ENCODE results near the gene TMEM184B. TPM values are rescaled to one million over a fixed set of nuclear protein-coding genes. Genes with fewer than 3 reads are reported as not detected.
"Not testable (repeated sequence)": the region's sequence is repeated elsewhere in the genome, so short reads cannot be mapped to it uniquely, and the experiment has no call there.

The TMEM184B gene
- polyA plus RNA-seq, 1 experiment: 36.8 TPM

DNA sequence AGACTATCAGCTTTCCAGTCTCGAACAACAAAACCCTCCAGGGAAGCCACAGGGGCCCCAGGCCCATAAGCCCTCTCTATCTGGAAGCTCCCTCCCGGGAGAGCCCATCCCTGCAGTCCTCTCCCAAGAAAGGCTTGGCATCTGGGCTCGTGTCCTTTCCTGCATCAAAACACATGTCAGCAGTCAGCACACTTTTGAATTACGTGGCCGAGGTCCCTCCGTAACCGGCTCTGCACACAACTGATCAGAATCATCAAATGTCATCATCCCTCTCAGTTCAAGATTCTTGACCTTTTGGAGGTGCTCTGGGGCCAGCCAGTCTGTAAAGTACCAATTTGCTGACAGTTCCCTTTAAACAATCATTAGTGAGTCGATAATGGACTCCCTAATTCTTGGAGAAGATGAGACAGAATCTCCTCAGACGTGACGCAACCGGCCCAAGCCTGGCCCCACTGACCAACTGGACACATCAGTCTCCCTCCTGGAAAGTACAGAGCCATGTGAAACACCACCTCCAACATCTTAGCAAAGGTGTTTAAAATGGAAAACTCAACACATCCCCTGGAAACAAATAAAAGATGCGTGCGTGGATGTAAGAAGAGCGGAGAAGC lies 37.5 kb downstream of the TMEM184B start:
- ChIA-PET POLR2A (no interaction called here), CTCF (no interaction called here)
- Histone ChIP-seq H3K27ac (ENCODE audit: low read depth, low read length) (no peak overlapping the region), H3K9me3 (ENCODE audit: control insufficient read depth, insufficient read depth, low read length) (no peaks in the 10 kb centered on the region; the same call in 1 of the 2 replicates), H3K4me3 (ENCODE audit: low read depth, low read length) (no peak overlapping the region), H3K27me3 (ENCODE audit: control insufficient read depth, insufficient read depth, low read length) (no peaks in the 10 kb centered on the region)
- no peak for DNase-seq (ENCODE audit: low read depth, low spot score)
- TF ChIP-seq, protein P1, sequence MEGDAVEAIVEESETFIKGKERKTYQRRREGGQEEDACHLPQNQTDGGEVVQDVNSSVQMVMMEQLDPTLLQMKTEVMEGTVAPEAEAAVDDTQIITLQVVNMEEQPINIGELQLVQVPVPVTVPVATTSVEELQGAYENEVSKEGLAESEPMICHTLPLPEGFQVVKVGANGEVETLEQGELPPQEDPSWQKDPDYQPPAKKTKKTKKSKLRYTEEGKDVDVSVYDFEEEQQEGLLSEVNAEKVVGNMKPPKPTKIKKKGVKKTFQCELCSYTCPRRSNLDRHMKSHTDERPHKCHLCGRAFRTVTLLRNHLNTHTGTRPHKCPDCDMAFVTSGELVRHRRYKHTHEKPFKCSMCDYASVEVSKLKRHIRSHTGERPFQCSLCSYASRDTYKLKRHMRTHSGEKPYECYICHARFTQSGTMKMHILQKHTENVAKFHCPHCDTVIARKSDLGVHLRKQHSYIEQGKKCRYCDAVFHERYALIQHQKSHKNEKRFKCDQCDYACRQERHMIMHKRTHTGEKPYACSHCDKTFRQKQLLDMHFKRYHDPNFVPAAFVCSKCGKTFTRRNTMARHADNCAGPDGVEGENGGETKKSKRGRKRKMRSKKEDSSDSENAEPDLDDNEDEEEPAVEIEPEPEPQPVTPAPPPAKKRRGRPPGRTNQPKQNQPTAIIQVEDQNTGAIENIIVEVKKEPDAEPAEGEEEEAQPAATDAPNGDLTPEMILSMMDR (IDR thresholded peaks at IDR 0.05; ENCODE audit: low read depth, low read length): no peak

DNA sequence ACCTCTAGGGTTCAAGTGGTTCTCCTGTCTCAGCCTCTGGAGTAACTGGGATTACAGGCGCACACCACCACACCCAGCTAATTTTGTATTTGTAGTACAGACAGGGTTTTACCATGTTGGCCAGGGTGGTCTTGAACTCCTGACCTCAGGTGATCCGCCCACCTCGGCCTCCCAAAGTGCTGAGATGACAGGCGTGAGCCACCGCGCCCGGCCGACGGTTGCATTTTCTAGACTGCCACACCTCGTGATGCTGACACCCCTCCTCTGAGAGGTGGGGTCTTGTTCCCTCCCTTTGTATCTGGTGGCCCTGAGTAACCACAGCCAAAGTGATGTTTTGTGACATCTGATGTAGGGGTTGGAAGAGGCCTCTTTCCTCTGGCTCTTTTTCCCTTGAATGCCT lies 39.0 kb downstream of the TMEM184B start:
- DNase-seq (ENCODE audit: low read depth, low spot score); H3K27me3 ChIP-seq (ENCODE audit: control insufficient read depth, insufficient read depth, low read length); H3K4me3 ChIP-seq (ENCODE audit: low read depth, low read length); H3K9me3 ChIP-seq (ENCODE audit: control insufficient read depth, insufficient read depth, low read length); H3K27ac ChIP-seq (ENCODE audit: low read depth, low read length); CTCF ChIA-PET: not testable (repeated sequence)
- POLR2A ChIA-PET: interaction anchor here (0.9 kb wide), 1 partner anchor 12 kb away, joined by 3 read pairs; no protein-coding TSS in a partner anchor

DNA sequence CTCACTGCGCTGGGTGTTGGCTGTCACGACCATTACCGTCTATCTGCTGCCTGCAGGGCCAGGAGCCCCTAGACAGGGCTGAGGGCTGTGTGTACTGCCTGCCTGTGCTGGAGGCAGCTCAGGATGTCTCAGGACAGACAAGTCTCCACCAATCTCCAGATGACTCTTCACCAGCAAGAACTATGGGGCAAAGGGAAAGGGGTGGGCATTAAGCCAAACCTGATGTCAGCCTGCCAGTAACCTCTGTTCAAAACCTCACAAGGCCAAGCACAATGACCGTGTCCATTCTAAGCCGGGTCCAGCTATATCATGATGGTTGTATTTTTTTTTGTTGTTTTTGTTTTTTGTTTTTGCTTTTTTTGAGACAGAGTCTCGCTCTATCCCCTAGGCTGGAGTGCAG lies 39.4 kb downstream of the TMEM184B start:
- no peaks in the 10 kb centered on the region for H3K27me3 ChIP-seq (ENCODE audit: control insufficient read depth, insufficient read depth, low read length)
- ChIA-PET POLR2A (interaction anchor here (0.9 kb wide), 1 partner anchor 11 kb away, joined by 3 read pairs; no protein-coding TSS in a partner anchor), CTCF (no interaction called here)
- TF ChIP-seq, protein P1 (IDR thresholded peaks at IDR 0.05; ENCODE audit: low read depth, low read length): no peak
- H3K27ac ChIP-seq (ENCODE audit: low read depth, low read length): no peak overlapping the region
- no peak for DNase-seq (ENCODE audit: low read depth, low spot score)
- no peak overlapping the region for H3K4me3 ChIP-seq (ENCODE audit: low read depth, low read length)
- H3K9me3 ChIP-seq (ENCODE audit: control insufficient read depth, insufficient read depth, low read length): no peaks in the 10 kb centered on the region; the same call in 1 of the 2 replicates

DNA sequence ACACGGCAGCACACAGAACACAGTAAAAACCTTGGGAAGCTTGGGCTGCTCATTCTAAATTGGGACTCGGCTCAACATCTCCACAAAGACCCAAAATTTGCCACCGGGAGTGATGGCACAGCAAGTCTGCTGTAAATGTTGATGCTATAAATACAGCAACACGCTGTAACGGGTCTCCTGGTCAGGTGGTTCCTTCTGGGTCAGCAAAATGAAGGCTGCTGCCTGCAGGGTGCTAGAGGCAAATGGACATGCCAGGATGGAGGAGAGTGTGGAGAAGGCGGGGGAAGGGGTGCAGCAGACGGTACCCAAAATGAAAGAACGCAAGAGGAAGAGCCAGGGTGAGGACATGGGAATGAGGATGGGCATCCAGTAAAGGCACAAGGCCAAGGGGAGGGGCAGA lies 40.6 kb downstream of the TMEM184B start:
- TF ChIP-seq, protein P1 (IDR thresholded peaks at IDR 0.05; ENCODE audit: low read depth, low read length): no peak
- ChIA-PET POLR2A (no interaction called here), CTCF (no interaction called here)
- DNase-seq (ENCODE audit: low read depth, low spot score): no peak
- Histone ChIP-seq H3K4me3 (ENCODE audit: low read depth, low read length) (no peak overlapping the region), H3K27me3 (ENCODE audit: control insufficient read depth, insufficient read depth, low read length) (no peaks in the 10 kb centered on the region), H3K27ac (ENCODE audit: low read depth, low read length) (no peak overlapping the region), H3K9me3 (ENCODE audit: control insufficient read depth, insufficient read depth, low read length) (no peaks in the 10 kb centered on the region; the same call in 1 of the 2 replicates)

DNA sequence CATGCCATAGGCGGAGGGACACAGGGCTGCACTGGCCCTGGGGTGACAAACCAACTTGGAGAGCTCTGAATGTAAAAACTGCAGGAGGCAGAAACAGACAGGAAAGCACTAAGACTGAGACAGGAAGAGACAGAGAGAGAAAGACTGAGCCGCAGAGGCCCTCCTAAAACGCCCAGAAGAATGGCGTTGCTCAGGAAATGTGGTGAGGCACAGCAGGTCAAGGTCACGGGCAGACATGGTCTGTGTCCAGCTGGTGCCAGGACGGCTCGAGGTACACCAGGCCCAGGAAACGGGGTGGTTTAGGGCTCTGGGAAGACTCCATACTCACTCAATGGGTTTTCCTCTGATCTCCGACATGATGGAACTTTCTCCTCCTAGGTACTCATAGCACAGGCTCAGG lies 41.9 kb downstream of the TMEM184B start:
- H3K27ac ChIP-seq (ENCODE audit: low read depth, low read length): peak overlapping the region; percentile 11
- no peak overlapping the region for H3K4me3 ChIP-seq (ENCODE audit: low read depth, low read length)
- TF ChIP-seq, protein P1 (IDR thresholded peaks at IDR 0.05; ENCODE audit: low read depth, low read length): no peak
- no peaks in the 10 kb centered on the region; the same call in 1 of the 2 replicates for H3K9me3 ChIP-seq (ENCODE audit: control insufficient read depth, insufficient read depth, low read length)
- ChIA-PET CTCF (no interaction called here), POLR2A (no interaction called here)
- H3K27me3 ChIP-seq (ENCODE audit: control insufficient read depth, insufficient read depth, low read length): no peaks in the 10 kb centered on the region
- no peak for DNase-seq (ENCODE audit: low read depth, low spot score)
